IgD-negative memory B cell (primary cell): ENCODE measurements around the gene EPS8L2. TPM values are rescaled to one million over a fixed set of nuclear protein-coding genes. Genes with fewer than 3 reads are reported as not detected.

Experiments
- H3K27ac Mint-ChIP-seq, 3 donors: one replicate each; pipeline ENCODE4 v1.8.0; 2020 to 2022; ENCODE audit warnings: mild to moderate bottlenecking in 3 of 3, mixed read lengths in 3 of 3, moderate library complexity in 1 of 3
- H3K27me3 Mint-ChIP-seq: one replicate; pipeline ENCODE4 v1.8.0; 2021; ENCODE audit warnings: mixed read lengths
- H3K36me3 Mint-ChIP-seq: one replicate; pipeline ENCODE4 v1.8.0; 2020; ENCODE audit warnings: mild to moderate bottlenecking, mixed read lengths
- H3K4me1 Mint-ChIP-seq, 3 donors: one replicate each; pipeline ENCODE4 v1.8.0; 2020 to 2022; ENCODE audit warnings: mixed read lengths in 3 of 3, mild to moderate bottlenecking in 1 of 3
- H3K4me3 Mint-ChIP-seq, 4 donors: one replicate each; pipeline ENCODE4 v1.8.0; 2020 to 2022; ENCODE audit warnings: mild to moderate bottlenecking in 4 of 4, mixed read lengths in 4 of 4, moderate library complexity in 3 of 4
- H3K9me3 Mint-ChIP-seq, 3 donors: one replicate each; pipeline ENCODE4 v1.8.0; 2020 to 2021; ENCODE audit warnings: mixed read lengths in 3 of 3, mild to moderate bottlenecking in 1 of 3
- polyA plus RNA-seq: library from polyadenylated mRNA; unstranded; fragments of 300-500 nt; fragmentation: Illumina TruSeq; gene quantifications from one replicate; pipeline ENCODE4 v1.2.3, GENCODE V29; 2021

Gene EPS8L2
- polyA plus RNA-seq, 1 donor from 2014 or later = 17.3 TPM

DNA sequence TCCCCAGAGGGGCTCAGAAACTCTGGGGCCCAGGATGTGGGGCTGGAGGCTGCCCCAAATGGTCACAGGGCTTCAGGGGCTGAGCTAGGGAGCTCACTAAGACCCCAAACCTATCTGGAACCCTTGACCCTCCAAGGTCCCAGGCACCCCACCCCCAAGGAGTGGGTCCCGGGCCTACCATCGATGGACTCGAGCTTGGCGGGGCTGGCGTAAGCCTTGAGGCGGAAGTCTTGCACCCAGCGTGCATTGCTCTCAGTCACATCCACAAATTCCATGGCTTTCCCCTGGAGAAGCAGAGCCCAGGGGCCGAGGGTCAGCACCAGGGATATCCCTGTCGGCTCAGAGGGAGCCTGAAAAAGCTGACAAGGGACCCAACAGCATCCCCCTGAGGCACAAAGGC lies 67.8 kb downstream of the EPS8L2 start:
- Mint-ChIP-seq H3K27me3 (no peaks in the 10 kb centered on the region), H3K4me1 (peaks cover 0 to 8% (median 6%) of the 10 kb centered on the region in 3 donors), H3K9me3 (no peaks in the 10 kb centered on the region), H3K4me3 (no peak overlapping the region), H3K36me3 (no peaks in the 10 kb centered on the region), H3K27ac (no peak overlapping the region)

- Mint-ChIP-seq H3K27ac (peak overlapping the region in 2 of 3 donors; percentile 10 to 65), H3K9me3 (no peaks in the 10 kb centered on the region), H3K36me3 (no peaks in the 10 kb centered on the region), H3K27me3 (no peaks in the 10 kb centered on the region), H3K4me1 (peaks cover 0 to 8% (median 6%) of the 10 kb centered on the region in 3 donors), H3K4me3 (peak overlapping the region in 3 of 4 donors; percentile 66 to 85 (median 81))
These were observed 69.0 kb downstream of the EPS8L2 start for GRCh38 chr11:774873-775592.

GRCh38 chr11:776263-776560 lies 70.2 kb downstream of the EPS8L2 start:
- Mint-ChIP-seq H3K27ac (peak overlapping the region in 2 of 3 donors; percentile 39 to 78), H3K9me3 (no peaks in the 10 kb centered on the region), H3K36me3 (no peaks in the 10 kb centered on the region), H3K4me1 (peaks cover 0 to 8% (median 6%) of the 10 kb centered on the region in 3 donors), H3K4me3 (peak overlapping the region; percentile 66 to 93 (median 82)), H3K27me3 (no peaks in the 10 kb centered on the region)

GRCh38 chr11:776561-777287 lies 70.7 kb downstream of the EPS8L2 start:
- no peaks in the 10 kb centered on the region for H3K9me3 Mint-ChIP-seq
- no peaks in the 10 kb centered on the region for H3K36me3 Mint-ChIP-seq
- peak overlapping the region; percentile 66 to 93 (median 82) for H3K4me3 Mint-ChIP-seq
- H3K27ac Mint-ChIP-seq = peak overlapping the region in 2 of 3 donors; percentile 39 to 78
- no peaks in the 10 kb centered on the region for H3K27me3 Mint-ChIP-seq
- H3K4me1 Mint-ChIP-seq = peaks cover 0 to 8% (median 6%) of the 10 kb centered on the region in 3 donors

Other genes with a start within 250 kb of the EPS8L2 start
- 202 TPM for gene RNH1, start 199.0 kb upstream of the EPS8L2 start, polyA plus RNA-seq
- gene HRAS, start 170.7 kb upstream of the EPS8L2 start, polyA plus RNA-seq = 22.5 TPM
- gene LRRC56, start 168.7 kb upstream of the EPS8L2 start, polyA plus RNA-seq = 2.6 TPM
- 3.8 TPM for gene LMNTD2, start 145.5 kb upstream of the EPS8L2 start, polyA plus RNA-seq
- 42.0 TPM for gene RASSF7, start 145.3 kb upstream of the EPS8L2 start, polyA plus RNA-seq
- 15.4 TPM for gene PHRF1, start 129.8 kb upstream of the EPS8L2 start, polyA plus RNA-seq
- 103 TPM for gene IRF7, start 90.3 kb upstream of the EPS8L2 start, polyA plus RNA-seq
- not detected for gene CDHR5, start 81.3 kb upstream of the EPS8L2 start, polyA plus RNA-seq
- not detected for gene SCT, start 79.0 kb upstream of the EPS8L2 start, polyA plus RNA-seq
- not detected for gene DRD4, start 69.0 kb upstream of the EPS8L2 start, polyA plus RNA-seq
- gene DEAF1, start 11.0 kb upstream of the EPS8L2 start, polyA plus RNA-seq = 25.6 TPM
- 35.6 TPM for gene TMEM80, start 10.4 kb upstream of the EPS8L2 start, polyA plus RNA-seq
- gene TALDO1, start 41.2 kb downstream of the EPS8L2 start, polyA plus RNA-seq = 246 TPM
- 30.7 TPM for gene GATD1, start 71.3 kb downstream of the EPS8L2 start, polyA plus RNA-seq
- gene CEND1, start 83.9 kb downstream of the EPS8L2 start, polyA plus RNA-seq = 0.99 TPM
- gene SLC25A22, start 92.0 kb downstream of the EPS8L2 start, polyA plus RNA-seq = 9.5 TPM
- 6.4 TPM for gene PIDD1, start 99.0 kb downstream of the EPS8L2 start, polyA plus RNA-seq
- 4,588 TPM for gene RPLP2, start 103.7 kb downstream of the EPS8L2 start, polyA plus RNA-seq
- gene PNPLA2, start 112.7 kb downstream of the EPS8L2 start, polyA plus RNA-seq = 51.1 TPM
- 20.0 TPM for gene CRACR2B, start 121.7 kb downstream of the EPS8L2 start, polyA plus RNA-seq
- 13.8 TPM for gene CD151, start 126.7 kb downstream of the EPS8L2 start, polyA plus RNA-seq
- 96.7 TPM for gene POLR2L, start 136.3 kb downstream of the EPS8L2 start, polyA plus RNA-seq
- 2.1 TPM for gene TSPAN4, start 136.6 kb downstream of the EPS8L2 start, polyA plus RNA-seq
- 47.5 TPM for gene CHID1, start 204.6 kb downstream of the EPS8L2 start, polyA plus RNA-seq
- 7.1 TPM for gene AP2A2, start 219.6 kb downstream of the EPS8L2 start, polyA plus RNA-seq